Suprapubic skin (tissue), 4 donors: Measurements from ENCODE around the gene CAMSAP1. TPM values are rescaled to one million over a fixed set of nuclear protein-coding genes. Genes with fewer than 3 reads are reported as not detected.

Experiments
- DNase-seq, 2 donors: peaks; one replicate each; pipeline ENCODE4 v3.0.0-alpha.2; 2019; ENCODE audit warnings: low spot score in 2 of 2
- H3K27ac ChIP-seq: fragments of 200-600 bp; sonication (generic); one replicate; pipeline ENCODE4 v1.5.1; 2019
- H3K27me3 ChIP-seq: fragments of 200-600 bp; sonication (generic); one replicate; pipeline ENCODE4 v1.5.1; 2019
- H3K36me3 ChIP-seq: fragments of 200-600 bp; sonication (generic); one replicate; pipeline ENCODE4 v1.5.1; 2019
- H3K4me1 ChIP-seq: fragments of 200-600 bp; sonication (generic); one replicate; pipeline ENCODE4 v1.5.1; 2019
- H3K4me3 ChIP-seq: fragments of 200-600 bp; sonication (generic); one replicate; pipeline ENCODE4 v1.5.1; 2019; ENCODE audit warnings: mild to moderate bottlenecking
- H3K9me3 ChIP-seq: fragments of 200-600 bp; sonication (generic); one replicate; pipeline ENCODE4 v1.5.1; 2019
- EP300 ChIP-seq: sonication (generic); formaldehyde crosslinking; IDR thresholded peaks from one replicate; pipeline ENCODE4 v1.6.1; 2017; ENCODE audit warnings: antibody characterized with exemption
- POLR2A ChIP-seq, 2 donors: fragments of 450-650 bp; IDR thresholded peaks; one replicate each; pipeline ENCODE4 v1.6.1; 2017; ENCODE audit warnings: antibody characterized with exemption in 2 of 2, mild to moderate bottlenecking in 2 of 2, moderate library complexity in 2 of 2
- POLR2AphosphoS5 ChIP-seq, 3 donors: sonication (generic); formaldehyde crosslinking; IDR thresholded peaks; one replicate each; pipeline ENCODE4 v1.6.1; 2017; ENCODE audit warnings: antibody characterized with exemption in 3 of 3
- WGBS: methylation state at CpG from one replicate; pipeline ENCODE4 v1.1.5; 2018; 5-methylcytosine and 5-hydroxymethylcytosine counted together
- total RNA-seq, 4 donors: library from RNA; depleted of rRNA; stranded (reverse); fragments of >200 nt; gene quantifications; one replicate each; pipeline ENCODE4 v1.1.0, GENCODE V29; 2016
- TF ChIP-seq, protein P1 (sequence below), 2 donors: fragments of 200-600 bp in 1 of 2; fragments of 450-650 bp in 1 of 2; sonication (generic) in 1 of 2; IDR thresholded peaks; one replicate each; pipeline ENCODE4 v1.5.1; 2016 to 2019; ENCODE audit warnings: antibody characterized with exemption in 2 of 2, mild to moderate bottlenecking in 1 of 2, moderate library complexity in 1 of 2

The CAMSAP1 gene
- total RNA-seq, 4 donors from 2014 or later: 42.0 to 58.3 (median 54.9) TPM

DNA sequence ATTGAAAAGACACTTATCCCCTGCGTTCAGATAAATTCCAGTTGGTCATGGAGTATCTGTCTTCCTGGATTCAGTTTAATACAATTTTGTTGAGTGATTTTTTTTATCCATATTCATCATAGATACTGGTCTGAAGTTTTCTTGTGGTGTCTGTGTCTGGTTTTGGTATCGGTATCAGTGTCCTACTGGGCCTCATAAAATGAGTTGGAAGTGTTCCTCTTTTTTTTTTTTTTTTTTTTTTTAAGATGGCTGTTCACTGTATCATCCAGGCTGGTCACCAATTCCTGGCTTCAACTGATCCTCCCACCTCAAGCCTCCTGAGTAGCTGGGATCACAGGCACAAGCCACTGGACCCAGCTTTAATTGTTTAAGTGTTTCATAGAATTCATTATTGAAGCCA lies 2.9 kb upstream of the CAMSAP1 start:
- Histone ChIP-seq H3K36me3 (peaks cover 43% of the 10 kb centered on the region), H3K4me1 (peaks cover 36% of the 10 kb centered on the region), H3K4me3 (no peak overlapping the region), H3K27ac (no peak overlapping the region), H3K27me3 (no peaks in the 10 kb centered on the region), H3K9me3 (peaks cover 12% of the 10 kb centered on the region)
- DNase-seq: no peak
- no peak for TF ChIP-seq POLR2A (IDR thresholded peaks at IDR 0.05)
- no peak for TF ChIP-seq POLR2AphosphoS5 (IDR thresholded peaks at IDR 0.05)
- TF ChIP-seq, protein P1, sequence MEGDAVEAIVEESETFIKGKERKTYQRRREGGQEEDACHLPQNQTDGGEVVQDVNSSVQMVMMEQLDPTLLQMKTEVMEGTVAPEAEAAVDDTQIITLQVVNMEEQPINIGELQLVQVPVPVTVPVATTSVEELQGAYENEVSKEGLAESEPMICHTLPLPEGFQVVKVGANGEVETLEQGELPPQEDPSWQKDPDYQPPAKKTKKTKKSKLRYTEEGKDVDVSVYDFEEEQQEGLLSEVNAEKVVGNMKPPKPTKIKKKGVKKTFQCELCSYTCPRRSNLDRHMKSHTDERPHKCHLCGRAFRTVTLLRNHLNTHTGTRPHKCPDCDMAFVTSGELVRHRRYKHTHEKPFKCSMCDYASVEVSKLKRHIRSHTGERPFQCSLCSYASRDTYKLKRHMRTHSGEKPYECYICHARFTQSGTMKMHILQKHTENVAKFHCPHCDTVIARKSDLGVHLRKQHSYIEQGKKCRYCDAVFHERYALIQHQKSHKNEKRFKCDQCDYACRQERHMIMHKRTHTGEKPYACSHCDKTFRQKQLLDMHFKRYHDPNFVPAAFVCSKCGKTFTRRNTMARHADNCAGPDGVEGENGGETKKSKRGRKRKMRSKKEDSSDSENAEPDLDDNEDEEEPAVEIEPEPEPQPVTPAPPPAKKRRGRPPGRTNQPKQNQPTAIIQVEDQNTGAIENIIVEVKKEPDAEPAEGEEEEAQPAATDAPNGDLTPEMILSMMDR (IDR thresholded peaks at IDR 0.05): no peak
- no peak for TF ChIP-seq EP300
- 91% methylated on average over 2 of the region's 2 CpGs for WGBS

- H3K9me3 ChIP-seq: peaks cover 8% of the 10 kb centered on the region
- peaks cover 34% of the 10 kb centered on the region for H3K36me3 ChIP-seq
- TF ChIP-seq POLR2A (IDR thresholded peaks at IDR 0.05) (no peak), EP300 (no peak), POLR2AphosphoS5 (IDR thresholded peaks at IDR 0.05) (no peak)
- TF ChIP-seq, protein P1 (IDR thresholded peaks at IDR 0.05): no peak
- no peaks in the 10 kb centered on the region for H3K27me3 ChIP-seq
- WGBS: 96% methylated on average over 6 of the region's 6 CpGs
- no peak overlapping the region for H3K27ac ChIP-seq
- DNase-seq: no peak
- H3K4me1 ChIP-seq: peaks cover 44% of the 10 kb centered on the region
- H3K4me3 ChIP-seq: peak overlapping the region; percentile 81
These were observed 2.0 kb upstream of the CAMSAP1 start for GRCh38 chr9:135909371-135909770.

GRCh38 chr9:135908754-135909204 lies 1.4 kb upstream of the CAMSAP1 start:
- peak overlapping the region; percentile 81 for H3K4me3 ChIP-seq
- no peak for DNase-seq
- WGBS: 87% methylated on average over 12 of the region's 12 CpGs
- H3K27me3 ChIP-seq: no peaks in the 10 kb centered on the region
- H3K4me1 ChIP-seq: peaks cover 46% of the 10 kb centered on the region
- peaks cover 4% of the 10 kb centered on the region for H3K9me3 ChIP-seq
- H3K36me3 ChIP-seq: peaks cover 30% of the 10 kb centered on the region
- no peak for TF ChIP-seq POLR2AphosphoS5 (IDR thresholded peaks at IDR 0.05)
- TF ChIP-seq EP300: no peak
- TF ChIP-seq, protein P1 (IDR thresholded peaks at IDR 0.05): no peak
- TF ChIP-seq POLR2A (IDR thresholded peaks at IDR 0.05): no peak
- no peak overlapping the region for H3K27ac ChIP-seq

GRCh38 chr9:135908093-135908753 lies 877 bp upstream of the CAMSAP1 start:
- 18% methylated on average over 19 of the region's 42 CpGs for WGBS
- Histone ChIP-seq H3K27ac (peak overlapping the region; percentile 67), H3K4me3 (peak overlapping the region; percentile 81), H3K4me1 (peaks cover 51% of the 10 kb centered on the region), H3K27me3 (no peaks in the 10 kb centered on the region), H3K9me3 (no peaks in the 10 kb centered on the region), H3K36me3 (peaks cover 24% of the 10 kb centered on the region)
- peak in 1 of 2 donors; percentile 78 for DNase-seq
- TF ChIP-seq POLR2A (IDR thresholded peaks at IDR 0.05) (no peak), EP300 (no peak), POLR2AphosphoS5 (IDR thresholded peaks at IDR 0.05) (no peak)
- TF ChIP-seq, protein P1 (IDR thresholded peaks at IDR 0.05): no peak

DNA sequence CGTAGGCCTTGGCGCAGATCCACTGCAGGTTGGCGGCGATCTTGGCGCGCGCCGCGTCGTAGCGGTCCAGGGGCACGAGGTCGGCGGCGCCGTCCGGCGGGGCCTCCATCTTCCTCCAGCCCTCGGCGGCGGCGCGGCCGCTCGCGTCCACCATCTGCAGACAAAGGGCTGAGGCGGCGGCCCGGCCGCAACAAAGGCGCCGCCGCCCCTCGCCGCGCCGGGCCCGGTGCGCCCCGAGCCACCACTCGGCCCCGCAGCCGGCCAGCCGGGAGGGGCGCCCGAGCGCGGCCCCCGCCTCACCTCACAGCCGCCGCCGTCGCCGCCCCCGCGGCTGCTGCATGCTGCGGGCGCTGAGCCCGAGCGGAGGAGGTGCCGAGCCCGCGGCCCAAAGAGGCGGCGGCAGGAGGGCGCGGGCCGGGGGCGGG lies 328 bp downstream of the CAMSAP1 start:
- no peaks in the 10 kb centered on the region for H3K27me3 ChIP-seq
- no CpG with 5 or more reads among the region's 69 CpGs for WGBS
- TF ChIP-seq POLR2AphosphoS5 (IDR thresholded peaks at IDR 0.05): no peak
- no peak for TF ChIP-seq POLR2A (IDR thresholded peaks at IDR 0.05)
- TF ChIP-seq, protein P1 (IDR thresholded peaks at IDR 0.05): no peak
- no peak for TF ChIP-seq EP300
- no peaks in the 10 kb centered on the region for H3K9me3 ChIP-seq
- H3K4me3 ChIP-seq: peak overlapping the region; percentile 81
- peaks cover 14% of the 10 kb centered on the region for H3K36me3 ChIP-seq
- H3K27ac ChIP-seq: peak overlapping the region; percentile 83
- peaks cover 62% of the 10 kb centered on the region for H3K4me1 ChIP-seq
- peak in 1 of 2 donors; percentile 58 for DNase-seq
